Right cardiac atrium (tissue), 5 donors: ENCODE data around the gene EIF3K. TPM values are rescaled to one million over a fixed set of nuclear protein-coding genes. Genes with fewer than 3 reads are reported as not detected.
"Not testable (repeated sequence)": the region's sequence is repeated elsewhere in the genome, so short reads cannot be mapped to it uniquely, and the experiment has no call there.

ENCODE experiments used
- ATAC-seq, 2 donors: fragments of 200-7000 bp; cut with Tn5 transposase; one replicate each; pipeline versions ENCODE4 v1.8.0 to v1.9.1; 2020; ENCODE audit warnings: moderate library complexity in 2 of 2, mild to moderate bottlenecking in 1 of 2
- DNase-seq, 3 donors: peaks; one replicate each; pipeline ENCODE4 v3.0.0-alpha.2; 2020
- H3K27ac ChIP-seq: one replicate; pipeline ENCODE4 v1.5.1; 2013; ENCODE audit warnings: mild to moderate bottlenecking, low read length, control low read depth, moderate library complexity
- H3K27me3 ChIP-seq: one replicate; pipeline ENCODE4 v1.6.1; 2013; ENCODE audit not compliant: control insufficient read depth, insufficient read depth
- H3K4me1 ChIP-seq: one replicate; pipeline ENCODE4 v1.6.1; 2013; ENCODE audit warnings: low read length; ENCODE audit not compliant: control insufficient read depth, insufficient read depth
- H3K4me3 ChIP-seq: one replicate; pipeline ENCODE4 v1.5.1; 2013; ENCODE audit warnings: low read length, control low read depth
- H3K9me3 ChIP-seq: one replicate; pipeline ENCODE4 v1.6.1; 2013; ENCODE audit warnings: low read length; ENCODE audit not compliant: control insufficient read depth
- WGBS: extraction: QIAGEN DNeasy Blood & Tissue Kit; methylation state at CpG from one replicate; pipeline ENCODE4 v1.1.7; 2013; 5-methylcytosine and 5-hydroxymethylcytosine counted together
- intact Hi-C, 4 donors: fragments of 100-400 bp; cut with DNase I; formaldehyde crosslinking; loops; one replicate each; pipeline versions ENCODE4 v1.11.0 to v1.14.0; 2022 to 2023
- polyA plus RNA-seq: library from polyadenylated mRNA; stranded (reverse); fragments of 200-250 nt; gene quantifications from one replicate; pipeline ENCODE4 v1.2.3, GENCODE V29; 2013
- total RNA-seq, 4 donors: library from RNA; stranded (reverse); fragmentation: NEBNext Ultra II Directional; extraction: Animal tissue kit (Norgen Biotek cat#: 25700); gene quantifications; one replicate each; pipeline ENCODE4 v1.2.1, GENCODE V29; 2021
- donor health status: healthy with polysubstance abuse.
- donor health status: DM: no; HTN: yes; CAD: no.
- donor health status: DM: no; HTN: no; CAD: no.
- donor health status: DM: no; HTN: yes; CAD: no; lungs with severe emphysema.
- donor health status: DM: yes; HTN: yes; CAD: no.

The EIF3K gene
- total and polyA plus RNA-seq, 5 donors = 477 to 829 (median 554) TPM

DNA sequence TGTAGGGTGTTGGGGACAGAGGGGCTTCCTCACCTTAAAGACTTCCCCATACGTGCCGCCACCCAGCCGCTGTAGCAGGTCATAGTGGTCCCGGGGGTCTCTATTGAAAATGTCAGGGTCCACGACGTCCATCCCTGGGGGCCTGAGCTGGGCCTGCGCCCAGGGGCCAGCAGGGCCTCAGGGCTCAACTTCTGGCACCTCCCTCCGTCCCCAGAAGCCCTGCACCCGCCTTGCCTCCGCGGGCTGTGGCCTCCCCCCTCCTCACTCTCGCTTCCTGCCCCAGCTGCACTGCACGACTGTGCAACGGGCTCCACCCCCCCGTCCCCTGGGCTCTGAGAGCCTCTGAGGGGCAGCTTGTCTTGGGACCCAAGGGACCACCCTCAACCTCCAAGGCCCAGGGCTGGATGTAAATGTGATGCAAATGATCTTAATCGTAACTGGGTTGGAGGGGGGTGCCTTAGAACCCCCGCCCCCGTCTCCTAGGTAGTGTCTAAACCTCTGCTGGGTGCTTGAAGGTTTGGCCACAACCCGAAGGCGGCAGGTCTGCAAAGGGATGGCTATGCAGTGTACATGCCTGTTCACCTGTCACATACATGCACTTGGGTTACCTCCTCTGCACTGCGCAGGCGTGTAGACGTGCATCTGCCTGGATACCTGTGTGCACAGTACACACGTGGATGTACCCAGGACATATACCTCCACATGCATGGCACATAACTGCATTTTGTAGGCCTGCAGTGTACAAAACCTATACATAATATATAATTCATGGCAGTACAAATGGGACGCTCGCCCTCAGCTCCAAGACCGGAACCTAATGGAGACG, 1.0 kb upstream of the EIF3K start, which contains the start of gene MAP4K1:
Gene MAP4K1 (minus strand): TSS at position 190 of the 826 bp plus-strand sequence. CDS start 58 bp downstream, at position 132.
- DNase-seq = peak; percentile 40 to 82 (median 79)
- no peaks in the 10 kb centered on the region for H3K27me3 ChIP-seq
- H3K4me3 ChIP-seq = peak within 1 kb of the TSS; percentile 64
- peak; percentile 19 to 22 for ATAC-seq
- intact Hi-C loops = no loop called here
- H3K9me3 ChIP-seq = no peaks in the 10 kb centered on the region
- peak within 1 kb of the TSS; percentile 58 for H3K27ac ChIP-seq
- WGBS = 35% methylated on average over 28 of the region's 28 CpGs
- H3K4me1 ChIP-seq = peaks cover 9% of the 10 kb centered on the region

DNA sequence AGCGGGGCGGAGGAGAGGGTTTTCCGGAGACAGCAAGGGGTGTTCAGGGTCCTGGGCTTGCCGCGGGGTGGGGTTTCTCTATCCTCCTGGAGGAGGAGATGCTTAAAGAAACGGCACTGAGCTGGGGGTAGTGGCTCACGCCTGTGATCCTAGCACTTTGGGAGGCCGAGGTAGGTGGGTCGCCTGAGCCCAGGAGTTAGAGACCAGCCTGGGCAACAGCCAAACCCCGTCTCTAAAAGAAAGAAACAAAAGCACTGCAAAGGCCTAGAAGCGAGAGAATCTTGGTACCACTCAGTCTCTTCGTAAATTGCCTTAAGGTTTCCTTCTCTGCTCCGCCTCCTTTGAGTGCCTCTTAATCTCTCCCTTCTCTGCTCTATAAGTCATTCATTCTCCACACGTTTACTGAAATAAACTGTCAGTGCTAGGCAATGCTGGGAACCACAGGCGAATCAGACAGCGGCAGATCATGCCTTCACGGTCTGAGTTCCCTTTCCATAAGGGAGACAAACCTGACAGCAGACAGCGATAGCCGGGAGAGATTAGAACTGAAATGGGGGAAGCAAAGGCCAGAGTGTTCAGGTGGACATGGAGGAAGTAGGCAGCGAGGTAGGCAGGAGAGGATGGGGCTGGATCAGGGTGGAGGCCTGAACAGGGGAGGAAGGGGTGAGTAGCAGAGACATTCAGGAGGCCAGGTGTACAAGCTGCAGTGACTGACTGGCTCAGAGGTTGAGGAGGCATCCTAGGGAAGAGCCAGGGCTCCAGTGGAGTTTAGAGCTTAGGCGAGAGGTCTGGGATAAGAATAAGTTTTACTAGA, 580 bp downstream of the EIF3K start:
- Histone ChIP-seq H3K9me3 (no peaks in the 10 kb centered on the region), H3K27me3 (no peaks in the 10 kb centered on the region), H3K4me3 (peak overlapping the region; percentile 86), H3K4me1 (peaks cover 9% of the 10 kb centered on the region), H3K27ac (peak overlapping the region; percentile 92)
- ATAC-seq = peak in 1 of 2 donors; percentile 25
- 16% methylated on average over 21 of the region's 21 CpGs for WGBS
- no peak for DNase-seq
- intact Hi-C loops = loop anchor here in 3 of 4 donors (10.0 kb wide), 2 partner anchors 215 to 305 kb away; partner anchors contain the start of gene FAM98C (in 2 of the 3)

DNA sequence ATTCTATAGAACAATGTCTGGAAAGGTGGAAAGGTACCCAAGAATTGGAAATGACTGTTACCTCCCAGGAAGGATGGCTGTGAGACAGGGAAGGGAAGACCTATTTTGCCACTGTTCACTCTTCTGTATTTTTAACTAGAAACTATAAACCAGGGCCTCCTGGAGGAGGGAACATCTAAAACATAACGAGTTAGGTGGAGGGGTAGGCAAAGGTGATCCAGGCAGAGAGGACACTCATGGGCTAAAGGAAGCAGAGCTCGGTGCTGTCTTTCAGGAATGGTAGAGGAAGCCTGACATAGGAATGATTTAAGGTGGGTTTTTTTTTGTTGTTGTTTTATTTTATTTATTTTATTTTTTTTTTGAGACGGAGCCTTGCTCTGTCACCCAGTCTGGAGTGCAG, 5.8 kb downstream of the EIF3K start:
- H3K4me3 ChIP-seq = no peak overlapping the region
- intact Hi-C loops = loop anchor here in 3 of 4 donors (10.0 kb wide), 2 partner anchors 220 to 300 kb away; partner anchors contain the start of gene FAM98C (in 2 of the 3)
- H3K4me1 ChIP-seq = peaks cover 4% of the 10 kb centered on the region
- ATAC-seq = no peak
- no peak for DNase-seq
- H3K9me3 ChIP-seq = no peaks in the 10 kb centered on the region
- 82% methylated on average over 3 of the region's 3 CpGs for WGBS
- no peak overlapping the region for H3K27ac ChIP-seq
- no peaks in the 10 kb centered on the region for H3K27me3 ChIP-seq

DNA sequence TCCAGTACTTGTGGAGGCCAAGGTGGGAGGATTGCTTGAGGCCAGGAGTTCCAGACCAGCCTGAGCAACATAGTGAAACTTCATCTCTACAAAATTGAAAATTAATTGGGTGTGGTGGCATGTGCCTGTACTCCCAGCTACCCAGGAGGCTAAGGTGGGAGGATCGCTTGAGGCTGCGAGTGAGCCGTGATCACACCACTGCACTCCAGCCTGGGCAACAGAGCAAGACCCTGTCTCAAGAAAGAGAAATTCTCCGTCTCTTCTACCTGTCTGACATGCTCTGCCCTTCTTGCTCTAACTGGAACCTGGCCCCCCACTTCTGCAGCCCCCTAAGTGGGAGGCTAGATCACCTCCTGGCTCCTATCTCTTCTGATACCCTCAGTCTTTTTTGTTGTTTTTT, 7.4 kb downstream of the EIF3K start:
- Histone ChIP-seq H3K27ac (no peak overlapping the region), H3K4me1 (no peaks in the 10 kb centered on the region), H3K4me3 (no peak overlapping the region), H3K9me3 (no peaks in the 10 kb centered on the region), H3K27me3 (no peaks in the 10 kb centered on the region)
- WGBS = 97% methylated on average over 4 of the region's 4 CpGs
- intact Hi-C loops = loop anchor here in 3 of 4 donors (10.0 kb wide), 2 partner anchors 222 to 298 kb away; partner anchors contain the start of gene FAM98C (in 2 of the 3)
- peak in 1 of 3 donors; percentile 18 for DNase-seq
- ATAC-seq = no peak

DNA sequence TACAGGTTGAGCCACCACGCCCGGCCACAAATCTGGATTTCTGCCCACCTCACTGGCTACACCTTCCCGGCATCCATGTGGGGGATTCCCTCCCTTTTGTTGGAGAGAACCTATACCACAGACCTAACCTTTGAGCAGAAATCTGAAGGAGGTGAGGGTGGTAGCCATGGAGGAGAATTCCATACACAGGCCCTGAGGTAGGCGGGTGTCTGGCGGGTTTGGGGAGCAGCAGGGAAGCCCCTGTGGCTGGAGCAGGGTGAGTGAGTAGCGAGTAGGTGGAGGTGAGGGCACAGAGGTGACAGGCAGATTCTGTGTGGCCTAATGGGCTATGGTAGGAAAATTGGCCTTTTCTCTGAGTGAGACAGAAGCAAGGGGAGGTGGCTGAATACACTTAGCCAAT, 10.6 kb downstream of the EIF3K start:
- intact Hi-C loops = loop anchor here in 3 of 4 donors (10.0 kb wide), 2 partner anchors 225 to 295 kb away; partner anchors contain the start of gene FAM98C (in 2 of the 3)
- 95% methylated on average over 6 of the region's 6 CpGs for WGBS
- peak in 1 of 2 donors; percentile 8 for ATAC-seq
- DNase-seq = peak in 2 of 3 donors; percentile 18 to 29
- H3K4me3 ChIP-seq = no peak overlapping the region
- H3K9me3 ChIP-seq = no peaks in the 10 kb centered on the region
- H3K27ac ChIP-seq = no peak overlapping the region
- H3K27me3 ChIP-seq = no peaks in the 10 kb centered on the region
- no peaks in the 10 kb centered on the region for H3K4me1 ChIP-seq

DNA sequence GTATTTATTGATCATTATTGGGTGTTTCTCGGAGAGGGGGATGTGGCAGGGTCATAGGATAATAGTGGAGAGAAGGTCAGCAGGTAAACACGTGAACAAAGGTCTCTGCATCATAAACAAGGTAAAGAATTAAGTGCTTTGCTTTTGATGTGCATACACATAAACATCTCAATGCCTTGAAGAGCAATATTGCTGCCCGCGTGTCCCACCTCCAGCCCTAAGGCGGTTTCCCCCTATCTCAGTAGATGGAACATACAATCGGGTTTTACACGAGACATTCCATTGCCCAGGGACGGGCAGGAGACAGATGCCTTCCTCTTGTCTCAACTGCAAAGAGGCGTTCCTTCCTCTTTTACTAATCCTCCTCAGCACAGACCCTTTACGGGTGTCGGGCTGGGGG, 12.3 kb downstream of the EIF3K start:
- not testable (repeated sequence) for H3K4me1 ChIP-seq, ATAC-seq, H3K4me3 ChIP-seq, H3K27me3 ChIP-seq, H3K9me3 ChIP-seq, H3K27ac ChIP-seq
- WGBS = 65% methylated on average over 11 of the region's 11 CpGs
- peak in 1 of 3 donors; percentile 4 for DNase-seq
- intact Hi-C loops = loop anchor here in 2 of 4 donors (5.0 to 10.0 kb wide), 3 partner anchors 86 to 229 kb away; partner anchors contain the start of gene FAM98C (in 2 of the 2)

DNA sequence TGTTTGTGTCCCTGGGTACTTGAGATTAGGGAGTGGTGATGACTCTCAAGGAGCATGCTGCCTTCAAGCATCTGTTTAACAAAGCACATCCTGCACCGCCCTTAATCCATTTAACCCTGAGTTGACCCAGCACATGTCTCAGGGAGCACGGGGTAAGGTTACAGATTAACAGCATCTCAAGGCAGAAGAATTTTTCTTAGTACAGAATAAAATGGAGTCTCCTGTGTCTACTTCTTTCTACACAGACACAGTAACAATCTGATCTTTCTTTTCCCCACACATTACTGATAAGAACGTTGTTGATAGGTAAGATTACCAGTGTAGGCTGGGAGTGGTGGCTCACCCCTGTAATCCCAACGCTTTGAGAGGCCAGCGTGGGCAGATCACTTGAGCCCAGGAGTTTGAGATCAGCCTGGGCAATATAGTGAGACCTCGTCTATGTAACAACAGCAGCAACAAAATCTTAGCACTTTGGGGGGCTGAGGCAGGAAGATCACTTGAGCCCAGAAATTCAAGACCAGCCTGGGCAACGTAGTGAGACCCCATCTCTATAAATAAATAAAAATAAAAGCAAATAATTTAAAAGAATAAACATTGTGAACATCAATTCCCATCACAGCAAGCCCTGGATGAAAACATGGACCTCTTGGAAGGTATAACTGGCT, 13.0 kb downstream of the EIF3K start:
- not testable (repeated sequence) for H3K27ac ChIP-seq, H3K9me3 ChIP-seq, H3K27me3 ChIP-seq, H3K4me1 ChIP-seq, H3K4me3 ChIP-seq, DNase-seq, ATAC-seq
- intact Hi-C loops = loop anchor here in 2 of 4 donors (5.0 to 10.0 kb wide), 3 partner anchors 87 to 230 kb away; partner anchors contain the start of gene FAM98C (in 2 of the 2)
- WGBS = 68% methylated on average over 7 of the region's 7 CpGs

DNA sequence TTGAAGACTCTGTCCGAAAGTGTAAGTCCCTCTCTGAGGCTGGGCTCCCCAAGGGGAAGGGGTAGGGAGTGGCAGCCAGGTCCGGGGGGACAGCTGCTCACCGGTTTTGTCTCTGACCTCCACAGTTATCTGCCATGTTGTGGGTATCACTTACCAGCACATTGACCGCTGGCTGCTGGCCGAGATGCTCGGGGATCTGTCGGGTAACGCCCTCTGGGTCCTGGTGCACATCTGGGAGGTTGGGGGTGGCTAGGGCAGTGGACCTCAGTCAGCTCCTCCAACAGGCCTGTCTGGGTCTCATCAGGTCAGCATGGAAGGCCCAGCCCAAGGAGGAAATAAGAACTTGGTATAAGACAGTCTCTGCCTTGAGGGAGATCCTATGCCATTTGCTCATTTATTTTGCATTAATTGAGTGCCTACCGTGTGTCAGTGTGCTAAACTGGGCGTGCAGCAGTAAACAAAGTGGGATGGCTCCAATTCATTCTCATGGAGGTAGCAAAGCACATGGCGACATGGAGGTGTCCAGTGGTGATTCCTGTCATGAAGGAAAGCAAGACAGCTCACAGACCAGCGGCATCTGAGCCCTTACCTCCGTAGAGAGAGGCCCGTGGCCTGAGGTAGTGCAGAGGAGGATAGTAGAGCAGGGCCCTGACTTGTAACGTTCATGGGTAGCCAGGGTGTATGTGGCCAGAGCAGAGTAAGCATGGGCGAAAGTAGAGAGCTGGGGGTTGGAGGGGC, 13.7 kb downstream of the EIF3K start:
- Histone ChIP-seq H3K9me3 (no peaks in the 10 kb centered on the region), H3K4me1 (no peaks in the 10 kb centered on the region), H3K27ac (no peak overlapping the region), H3K4me3 (no peak overlapping the region), H3K27me3 (no peaks in the 10 kb centered on the region)
- WGBS = 90% methylated on average over 16 of the region's 16 CpGs
- ATAC-seq (no peak), DNase-seq (peak in 2 of 3 donors; percentile 30 to 46)
- intact Hi-C loops = loop anchor here in 2 of 4 donors (5.0 to 10.0 kb wide), 3 partner anchors 88 to 230 kb away; partner anchors contain the start of gene FAM98C (in 2 of the 2)

DNA sequence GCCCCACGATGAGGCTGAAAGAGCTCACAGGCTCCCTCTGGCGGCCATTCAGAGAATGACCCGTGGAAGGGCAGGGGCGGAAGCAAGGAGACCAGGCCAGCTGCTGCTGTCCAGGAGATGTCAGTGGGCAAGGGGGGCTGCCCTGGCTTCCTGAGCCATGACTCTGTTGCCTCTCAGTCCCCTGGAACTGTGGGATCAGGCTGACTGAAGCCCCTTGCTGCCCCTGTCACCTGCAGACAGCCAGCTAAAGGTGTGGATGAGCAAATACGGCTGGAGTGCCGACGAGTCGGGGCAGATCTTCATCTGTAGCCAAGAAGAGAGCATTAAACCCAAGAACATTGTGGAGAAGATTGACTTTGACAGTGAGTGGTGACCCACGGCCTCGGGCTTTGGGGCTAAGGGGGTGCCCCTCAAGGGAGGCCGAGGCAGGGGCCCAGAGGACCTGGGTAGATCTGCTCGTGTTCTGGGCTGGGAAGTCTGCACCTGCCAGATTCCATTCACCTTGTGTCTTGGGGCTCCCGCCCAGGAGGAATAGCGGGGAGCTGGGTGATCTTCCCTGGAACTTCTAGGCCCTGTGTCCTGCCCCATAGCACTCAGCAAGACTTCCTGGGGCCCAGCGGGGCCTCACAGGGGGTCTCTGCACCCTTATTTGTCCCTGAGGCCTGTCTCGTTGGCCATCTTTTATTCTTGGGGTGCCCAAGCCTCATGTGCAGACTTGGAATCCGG, 15.9 kb downstream of the EIF3K start:
- DNase-seq (peak; percentile 72 to 92 (median 89)), ATAC-seq (peak; percentile 24 to 32)
- no peak overlapping the region for H3K4me3 ChIP-seq
- no peaks in the 10 kb centered on the region for H3K4me1 ChIP-seq
- peak overlapping the region; percentile 72 for H3K27ac ChIP-seq
- H3K27me3 ChIP-seq = no peaks in the 10 kb centered on the region
- no peaks in the 10 kb centered on the region for H3K9me3 ChIP-seq
- WGBS = 67% methylated on average over 17 of the region's 17 CpGs
- intact Hi-C loops = loop anchor here in 2 of 4 donors (5.0 to 10.0 kb wide), 3 partner anchors 90 to 233 kb away; partner anchors contain the start of gene FAM98C (in 2 of the 2)
